ENCODE results near the gene S100Z.
"Not testable (repeated sequence)": the region's sequence is repeated elsewhere in the genome, so short reads cannot be mapped to it uniquely, and the experiment has no call there.

S100Z gene

DNA sequence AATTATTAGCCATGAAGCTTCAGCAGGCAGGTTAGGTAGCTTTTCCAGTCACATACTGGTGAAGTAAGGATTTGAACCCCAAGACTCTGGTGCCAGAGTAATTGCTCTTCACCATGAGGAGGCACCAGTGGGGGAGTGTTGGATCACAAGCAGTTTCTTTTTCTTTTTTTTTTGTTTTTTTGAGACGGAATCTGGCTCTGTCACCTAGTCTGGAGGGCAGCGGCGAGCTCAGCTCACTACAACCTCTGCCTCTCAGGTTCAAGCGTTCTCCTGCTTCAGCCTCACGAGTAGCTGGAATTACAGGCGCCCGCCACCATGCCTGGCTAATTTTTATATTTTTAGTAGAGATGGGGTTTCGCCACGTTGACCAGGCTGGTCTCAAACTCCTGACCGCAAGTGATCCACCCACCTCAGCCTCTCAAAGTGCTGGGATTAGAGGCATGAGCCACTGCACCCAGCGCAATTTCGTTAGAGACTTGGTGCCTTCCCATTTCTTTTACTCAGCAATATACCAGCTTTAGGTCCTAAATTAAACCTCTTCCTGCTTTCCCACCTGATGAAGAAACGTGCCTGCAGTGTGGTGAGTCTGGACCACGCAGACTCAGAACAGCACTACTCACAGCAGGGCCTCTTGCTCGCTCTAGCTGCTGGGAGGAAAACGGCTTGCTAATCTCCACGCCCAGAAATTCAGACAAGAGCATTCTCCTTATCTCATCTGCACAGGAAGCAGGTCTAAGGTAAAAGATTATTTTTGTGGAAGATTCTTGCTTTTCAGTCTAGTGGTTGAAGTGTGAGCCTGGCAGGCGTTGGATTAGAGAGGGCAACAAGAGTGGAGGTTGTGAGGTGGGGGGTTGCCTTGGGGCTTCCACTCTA is at the start of gene S100Z:
Gene S100Z, plus strand, starts transcription at position 596 of the 873 bp plus-strand sequence. CDS start 25,346 bp downstream, outside the sequence.
- DNase-seq, result peak; percentile 54

DNA sequence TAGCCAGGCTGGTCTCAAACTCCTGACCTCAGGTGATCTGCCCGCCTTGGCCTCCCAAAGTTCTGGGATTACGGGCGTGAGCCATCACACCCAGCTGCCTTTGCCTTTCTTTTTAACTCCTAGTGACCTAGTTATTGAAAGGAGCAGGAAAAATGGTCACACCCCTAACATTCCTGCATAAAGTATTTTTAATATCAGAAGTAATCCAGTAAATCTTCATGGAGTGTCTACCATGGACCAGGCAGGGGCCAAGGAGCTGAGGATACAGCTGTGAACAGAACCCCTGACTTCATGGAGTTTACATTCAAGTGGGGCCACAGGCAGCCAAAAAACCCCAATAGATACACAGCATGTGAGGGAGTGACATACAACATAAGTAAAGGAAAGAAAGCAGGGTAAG is 49.2 kb upstream of the S100Z start:
- DNase-seq, result no peak

DNA sequence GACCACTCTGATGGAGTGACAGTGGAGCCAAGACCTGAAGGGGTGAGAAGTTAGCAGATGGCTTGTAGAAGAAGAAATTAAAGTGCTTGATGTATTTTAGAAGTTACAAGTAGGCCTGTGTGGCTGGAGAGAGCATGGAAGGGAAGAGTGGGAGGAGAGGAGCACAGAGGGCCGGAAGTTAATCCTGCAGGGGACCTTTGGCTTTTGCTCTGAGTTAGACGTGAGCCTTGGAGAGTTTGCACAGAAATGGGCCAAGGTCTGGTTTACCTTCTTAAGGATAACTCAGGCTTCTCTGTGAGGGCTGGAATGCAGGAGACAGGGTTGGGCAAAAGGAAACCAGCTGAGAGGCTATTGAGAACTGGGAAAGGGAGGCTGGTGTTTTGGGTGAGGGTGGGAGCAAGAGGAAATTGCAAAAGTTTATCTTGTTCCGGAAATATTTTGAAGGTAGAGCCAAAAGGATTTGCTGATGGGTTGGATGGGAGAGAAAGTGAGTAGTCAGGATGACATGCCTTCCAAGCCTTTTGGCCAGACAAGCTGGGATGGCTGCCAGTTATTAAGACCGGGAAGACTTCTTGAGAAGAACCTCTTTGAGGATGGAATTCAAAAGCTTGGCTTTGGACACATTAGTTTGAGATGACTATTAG is 48.5 kb upstream of the S100Z start:
- peak; percentile 98 for DNase-seq

DNA sequence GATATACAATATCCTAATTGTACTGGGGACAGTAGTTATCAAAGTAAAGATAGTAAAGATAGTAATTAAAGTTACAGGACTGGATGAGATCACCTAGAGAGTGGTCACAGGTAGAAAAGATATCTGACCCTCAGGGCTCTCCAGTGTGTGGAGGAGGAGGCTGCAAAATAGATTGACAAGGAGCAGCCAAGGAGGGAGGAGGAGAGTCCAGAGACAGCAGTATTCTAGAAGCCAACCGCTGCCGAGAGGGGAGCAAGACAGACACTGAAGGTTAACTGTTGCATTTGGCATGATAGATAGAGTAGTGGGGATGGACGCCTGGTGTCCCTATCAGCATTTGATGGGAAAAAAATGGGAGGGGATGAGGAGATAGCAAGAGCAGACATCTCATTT is 48.0 kb upstream of the S100Z start:
- DNase-seq, result peak; percentile 79

DNA sequence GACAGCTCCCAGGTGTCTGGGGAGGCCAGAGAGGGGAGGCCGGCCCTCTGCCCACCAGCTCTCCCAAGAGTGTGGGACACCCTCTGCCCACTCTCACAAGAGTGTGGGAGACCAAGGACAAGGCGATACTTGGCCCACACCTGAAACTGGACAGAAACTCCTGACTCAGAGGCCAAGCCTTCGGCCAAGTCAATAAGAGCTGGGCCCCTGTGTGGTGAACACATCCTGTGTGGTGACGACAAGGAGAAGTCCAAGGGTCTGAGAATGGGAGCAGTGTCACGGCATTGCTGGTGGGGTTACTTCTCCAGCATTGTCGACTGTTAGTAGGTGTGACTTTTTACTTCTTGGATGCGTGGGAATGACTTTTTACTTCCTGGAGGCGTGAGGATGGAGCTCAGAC is 45.5 kb upstream of the S100Z start:
- DNase-seq, result no peak

DNA sequence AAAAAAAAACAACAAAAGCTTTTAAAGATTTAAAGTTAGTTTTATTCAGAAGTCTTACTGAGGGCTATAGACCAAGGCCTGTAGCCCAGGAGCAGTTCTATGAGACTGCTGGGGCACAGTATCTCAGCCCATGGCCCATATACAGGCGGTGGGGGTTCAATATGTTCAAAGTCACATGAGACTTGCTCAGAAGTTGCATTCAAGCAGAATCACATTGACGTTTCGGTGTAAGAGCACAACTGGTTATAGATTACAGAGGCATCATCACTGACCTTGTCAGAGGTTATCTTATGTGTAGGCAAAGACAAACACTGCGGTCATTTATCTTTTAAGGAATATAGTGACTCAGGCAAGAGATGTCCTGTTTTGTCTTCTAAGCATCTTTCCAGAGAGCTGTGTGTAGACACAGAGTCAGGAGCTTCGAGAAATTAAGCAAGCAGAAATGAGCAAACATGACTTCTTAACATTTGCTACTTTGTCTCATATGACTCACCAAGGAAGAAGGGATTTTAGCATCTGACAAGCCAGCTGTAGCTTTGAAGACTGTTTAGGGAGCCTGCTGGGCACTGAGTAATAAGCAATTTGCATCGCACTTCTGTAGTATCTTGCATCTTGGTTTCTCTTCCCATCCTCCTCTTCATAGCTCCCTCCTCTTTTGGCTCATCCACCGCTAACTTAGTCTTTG is 43.9 kb upstream of the S100Z start:
- DNase-seq, result peak; percentile 96

DNA sequence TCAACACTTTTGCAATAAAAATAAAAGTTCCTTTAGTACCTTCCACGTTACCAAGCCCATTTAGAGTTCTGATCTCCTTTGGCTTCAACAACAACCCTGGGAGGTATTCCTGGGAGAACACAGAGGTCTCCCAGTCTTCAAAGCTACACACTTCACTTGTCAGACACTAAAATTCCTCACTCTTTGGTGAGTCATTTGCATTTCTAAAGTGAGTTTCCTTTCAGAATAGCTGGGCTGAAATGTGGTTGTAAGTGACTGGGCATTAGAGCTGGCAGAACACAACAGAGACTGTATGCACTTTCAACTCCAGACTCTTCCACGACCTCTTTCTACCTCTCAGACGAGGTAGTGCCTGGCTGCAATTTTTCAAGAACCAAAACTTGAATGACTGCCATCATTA is 42.5 kb upstream of the S100Z start:
- DNase-seq, result peak; percentile 85

DNA sequence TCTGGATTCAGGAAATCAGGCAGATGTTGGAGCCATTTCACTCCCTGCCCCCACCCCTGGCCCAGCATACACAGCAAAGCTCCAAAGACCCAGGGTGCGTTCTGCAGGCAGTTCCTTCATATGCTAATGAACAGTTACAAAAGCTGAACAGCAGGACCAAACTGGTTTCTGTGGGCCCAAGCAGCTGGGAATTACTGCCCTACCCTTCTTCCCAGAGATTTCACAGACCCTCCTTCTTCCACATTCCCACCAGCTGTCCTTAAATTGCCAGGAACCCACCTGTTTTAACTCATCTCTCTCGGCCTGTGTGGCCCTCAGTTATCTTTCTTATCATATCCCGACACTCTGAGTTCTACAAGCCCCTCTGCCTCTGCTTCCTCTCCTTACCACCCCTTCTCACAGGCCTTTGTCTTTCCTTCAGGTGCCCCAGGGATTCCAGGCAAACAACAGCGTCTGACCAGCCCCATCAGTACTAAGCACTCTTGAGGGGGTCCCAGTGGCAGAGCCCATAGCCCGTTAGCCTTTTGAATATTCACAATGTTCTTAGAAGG is 41.6 kb upstream of the S100Z start:
- no peak for DNase-seq

DNA sequence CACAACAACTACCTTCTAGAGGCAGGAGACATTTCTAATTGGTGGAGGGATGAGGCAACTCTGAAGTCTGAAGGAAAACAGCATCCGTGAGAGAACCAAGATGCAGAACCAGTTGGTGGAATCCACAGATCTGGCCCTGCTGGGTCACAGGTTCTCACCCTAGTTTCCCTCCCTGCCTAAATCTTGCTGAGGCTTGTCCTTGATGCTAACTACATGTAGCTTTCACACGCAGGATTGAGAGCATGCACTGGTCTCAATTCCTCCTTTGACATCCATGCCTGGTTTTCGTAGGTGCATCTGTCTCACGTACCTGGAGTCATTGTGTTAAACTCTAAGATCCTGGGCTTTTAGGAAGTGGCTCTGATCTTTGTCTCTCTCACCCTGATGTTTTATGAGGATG is 40.7 kb upstream of the S100Z start:
- no peak for DNase-seq

DNA sequence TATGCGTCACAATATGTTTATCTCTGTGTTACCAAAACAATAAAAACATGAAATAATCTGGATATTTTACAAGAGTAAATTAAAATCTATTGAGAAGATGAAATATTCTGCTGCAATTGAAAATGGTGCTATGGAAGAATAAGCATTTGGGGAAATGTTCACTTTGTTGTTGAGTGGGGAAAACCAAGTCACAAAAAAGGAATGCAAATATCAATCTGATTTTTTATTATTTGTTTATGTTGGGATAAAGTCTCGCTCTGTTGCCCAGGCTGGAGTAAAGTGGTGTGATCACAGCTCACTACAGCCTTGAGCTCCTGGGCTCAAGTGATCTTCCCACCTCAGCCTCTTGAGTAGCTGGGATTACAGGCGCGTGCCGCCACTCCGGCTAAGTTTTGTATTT is 39.6 kb upstream of the S100Z start:
- no peak for DNase-seq

DNA sequence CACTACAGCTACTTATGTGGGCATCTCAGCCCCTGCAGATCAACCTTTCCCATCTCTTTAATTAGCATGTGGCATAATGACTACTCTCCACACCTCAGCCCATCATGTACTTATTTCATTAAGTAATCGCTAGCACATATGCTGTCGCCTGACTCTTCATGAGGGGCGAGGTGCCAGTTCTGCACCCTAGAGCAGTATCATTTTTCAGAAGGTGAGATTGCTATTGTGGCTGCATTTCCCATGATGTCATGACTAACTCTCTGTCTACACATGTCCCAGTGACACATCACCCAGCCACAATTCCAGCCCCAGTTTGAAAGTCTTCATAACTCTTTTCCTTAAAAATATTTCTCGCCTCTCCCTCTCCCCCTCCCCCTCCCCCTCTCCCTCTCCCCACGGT is 38.6 kb upstream of the S100Z start:
- no peak for DNase-seq

DNA sequence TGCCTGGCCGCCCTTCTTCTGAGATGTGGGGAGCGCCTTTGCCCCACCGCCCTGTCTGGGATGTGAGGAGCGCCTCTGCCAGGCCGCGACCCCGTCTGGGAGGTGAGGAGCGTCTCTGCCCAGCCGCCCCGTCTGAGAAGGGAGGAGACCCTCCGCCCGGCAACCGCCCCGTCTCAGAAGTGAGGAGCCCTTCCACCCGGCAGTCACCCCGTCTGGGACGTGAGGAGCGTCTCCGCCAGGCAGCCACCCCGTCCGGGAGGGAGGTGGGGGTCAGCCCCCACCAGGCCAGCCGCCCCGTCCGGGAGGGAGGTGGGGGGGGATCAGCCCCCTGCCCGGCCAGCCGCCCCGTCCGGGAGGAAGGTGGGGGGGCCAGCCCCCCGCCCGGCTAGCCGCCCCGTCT is 37.6 kb upstream of the S100Z start:
- not testable (repeated sequence) for DNase-seq

DNA sequence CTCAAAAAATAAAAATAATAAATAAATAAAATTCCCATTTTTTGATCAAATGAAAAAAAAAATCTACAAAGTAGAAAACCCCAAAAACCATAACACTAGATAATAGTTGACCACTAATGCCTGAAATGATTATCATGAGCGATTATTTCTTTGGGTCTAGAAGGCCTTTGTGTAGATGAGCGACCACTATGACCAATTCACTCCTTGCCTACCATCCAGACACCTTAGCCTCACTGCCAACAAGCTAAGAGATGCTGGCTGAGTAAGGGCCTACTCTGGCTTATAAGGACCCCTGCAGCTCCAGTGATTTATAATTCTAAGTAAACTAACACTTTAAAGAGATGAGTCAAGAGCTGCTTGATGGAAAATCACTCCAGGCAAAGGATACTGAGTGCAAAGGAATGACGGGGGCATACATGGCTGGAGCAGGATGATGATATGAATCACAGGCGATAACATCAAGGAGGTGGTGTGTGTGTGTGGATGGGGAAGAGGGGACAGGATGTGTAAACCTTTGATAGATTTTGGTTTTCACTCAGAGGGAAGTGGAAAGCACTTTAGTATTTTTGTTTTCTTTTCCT is 35.7 kb upstream of the S100Z start:
- DNase-seq, result peak; percentile 81

DNA sequence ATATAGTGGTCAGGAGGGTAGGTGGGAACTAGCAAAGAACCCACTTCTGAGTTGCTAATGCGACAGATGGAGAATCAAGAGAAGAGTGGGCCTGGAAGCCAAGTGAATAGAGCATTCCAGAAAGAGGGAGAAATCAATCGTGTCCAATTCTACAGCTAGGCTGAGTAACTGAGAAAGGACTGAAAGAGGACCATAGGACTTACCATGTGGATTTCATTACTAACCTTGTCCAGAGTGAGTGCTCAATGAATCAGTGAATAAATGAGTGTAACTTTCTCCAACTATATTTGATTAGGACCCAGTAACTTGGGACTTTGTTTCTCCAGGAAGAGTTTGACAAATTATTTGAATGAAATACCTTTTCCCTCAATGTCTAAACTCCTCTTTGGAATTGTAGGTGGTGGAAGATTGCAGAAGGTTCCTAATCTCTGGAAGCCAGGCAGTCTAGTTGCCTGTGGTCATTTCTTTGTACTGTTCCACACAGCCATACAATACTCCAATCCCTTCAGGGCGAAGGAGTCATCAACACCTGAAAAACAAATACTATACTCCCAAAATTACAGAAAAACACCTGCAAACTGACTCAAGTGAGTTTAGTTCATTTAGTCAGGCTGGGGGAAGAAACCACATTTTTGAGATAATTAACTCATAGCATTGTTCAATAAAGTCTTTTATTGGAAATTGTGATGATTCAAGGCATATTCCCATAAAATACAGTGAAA is 33.5 kb upstream of the S100Z start:
- DNase-seq, result no peak

DNA sequence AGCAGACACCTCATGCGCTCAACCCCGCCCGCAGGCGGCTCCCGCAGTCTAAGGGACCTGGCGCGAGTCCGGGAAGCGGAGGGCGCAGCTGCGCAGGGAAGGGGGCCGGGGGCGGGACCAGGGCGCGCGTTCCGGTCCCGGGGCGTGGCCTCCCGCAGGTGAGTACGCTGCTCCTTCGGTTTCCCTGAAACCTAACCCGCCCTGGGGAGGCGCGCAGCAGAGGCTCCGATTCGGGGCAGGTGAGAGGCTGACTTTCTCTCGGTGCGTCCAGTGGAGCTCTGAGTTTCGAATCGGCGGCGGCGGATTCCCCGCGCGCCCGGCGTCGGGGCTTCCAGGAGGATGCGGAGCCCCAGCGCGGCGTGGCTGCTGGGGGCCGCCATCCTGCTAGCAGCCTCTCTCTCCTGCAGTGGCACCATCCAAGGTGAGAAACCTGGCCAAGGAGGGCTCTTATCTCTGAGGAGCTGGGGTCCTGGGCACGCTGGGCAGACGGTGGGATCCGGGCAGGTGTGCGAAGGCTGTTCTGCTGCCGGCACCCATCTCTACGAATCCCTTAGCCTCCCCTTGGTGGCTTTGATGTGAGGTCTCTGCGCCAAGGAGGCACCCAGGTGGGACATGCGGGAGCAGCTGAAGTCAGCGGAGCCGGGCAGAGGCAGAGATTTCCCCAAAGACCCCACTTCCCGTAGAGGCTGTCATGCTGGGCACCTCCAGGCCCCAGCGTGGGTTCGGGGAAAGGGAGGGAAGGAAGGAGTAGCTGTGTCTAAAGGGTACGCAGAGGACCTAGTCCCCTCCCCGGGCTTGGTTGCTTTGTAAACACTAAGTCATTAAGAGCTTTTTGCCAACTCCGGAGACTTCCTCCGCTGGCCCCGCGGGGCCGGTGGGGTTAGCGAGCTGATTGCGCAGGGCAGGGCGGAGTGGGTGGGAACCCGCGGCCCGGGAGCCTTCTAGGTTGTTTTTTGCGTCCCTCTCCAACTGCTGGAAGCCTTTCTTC is 30.7 kb upstream of the S100Z start, which contains the start of gene F2RL1:
Gene F2RL1, plus strand, starts transcription at position 187 of the 988 bp plus-strand sequence. Its CDS starts 153 bp downstream, at position 340.
- peak; percentile 90 for DNase-seq

DNA sequence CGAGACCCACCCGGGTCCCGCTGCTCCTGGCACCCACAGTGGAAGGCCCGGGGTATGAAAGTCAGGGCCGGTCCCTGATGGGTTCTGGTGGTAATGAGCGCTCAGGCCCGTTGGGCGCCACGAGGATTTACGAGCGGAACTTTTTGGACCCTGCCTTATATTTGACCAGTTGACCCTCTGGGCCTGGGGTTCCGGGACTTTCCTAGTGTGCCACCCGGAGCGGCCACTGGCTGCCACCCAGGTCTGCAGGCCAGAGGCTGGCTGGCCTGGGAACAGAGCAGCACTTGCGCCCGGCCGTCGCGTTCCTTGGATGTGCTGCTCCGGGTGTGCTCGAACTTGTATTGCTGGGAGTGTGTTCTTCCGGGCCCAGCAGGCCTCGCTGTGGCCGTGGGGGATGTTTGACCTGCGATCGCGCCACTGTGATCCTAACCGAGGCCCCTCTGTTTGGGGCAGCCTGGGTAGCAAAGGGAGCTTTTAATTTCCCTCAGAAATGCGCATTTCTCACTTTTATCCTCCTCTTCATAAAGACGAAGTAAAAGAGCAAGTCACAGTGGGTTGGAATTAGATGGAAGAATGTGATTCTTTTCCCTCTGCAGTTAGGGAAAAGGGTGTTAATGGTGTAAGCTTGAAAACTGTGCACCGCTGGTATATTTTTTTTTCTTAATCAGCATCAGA is 29.8 kb upstream of the S100Z start:
- DNase-seq, result no peak

DNA sequence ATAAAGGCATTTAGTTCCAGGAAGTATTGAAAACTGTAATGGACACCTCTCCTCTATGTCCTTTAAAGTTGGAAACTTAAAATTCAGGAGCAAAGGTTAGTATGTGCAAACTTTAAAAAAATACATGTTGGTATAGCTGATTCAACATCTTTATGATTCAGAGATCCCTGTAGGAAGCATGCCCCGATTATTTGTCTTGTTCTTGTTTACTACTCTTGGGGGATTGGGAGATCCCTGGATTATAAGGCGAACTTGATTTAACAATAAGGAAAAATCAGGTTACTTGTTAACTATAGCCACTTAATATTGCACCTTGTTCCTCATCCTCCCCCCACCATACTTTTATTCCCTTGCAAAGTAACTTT is 29.3 kb upstream of the S100Z start:
- no peak for DNase-seq

DNA sequence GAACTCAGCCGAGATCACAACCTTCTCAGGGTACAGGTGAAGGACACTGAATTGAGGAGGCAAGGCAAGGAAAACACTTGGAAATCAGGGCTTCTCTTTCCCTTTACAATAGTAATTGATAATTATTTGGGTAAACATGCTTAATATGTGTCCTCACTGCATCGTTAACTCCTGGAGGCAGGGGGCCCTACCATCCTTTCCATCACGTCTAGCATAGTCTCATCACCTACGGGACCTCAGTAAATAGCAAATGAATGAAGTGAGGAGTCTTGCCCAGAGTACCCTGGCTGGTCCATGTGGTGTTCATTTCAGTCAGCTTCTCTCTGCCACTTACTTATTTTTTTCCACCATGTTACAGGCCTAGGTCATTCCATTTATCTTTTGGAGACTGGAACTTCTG is 28.7 kb upstream of the S100Z start:
- DNase-seq, result no peak

DNA sequence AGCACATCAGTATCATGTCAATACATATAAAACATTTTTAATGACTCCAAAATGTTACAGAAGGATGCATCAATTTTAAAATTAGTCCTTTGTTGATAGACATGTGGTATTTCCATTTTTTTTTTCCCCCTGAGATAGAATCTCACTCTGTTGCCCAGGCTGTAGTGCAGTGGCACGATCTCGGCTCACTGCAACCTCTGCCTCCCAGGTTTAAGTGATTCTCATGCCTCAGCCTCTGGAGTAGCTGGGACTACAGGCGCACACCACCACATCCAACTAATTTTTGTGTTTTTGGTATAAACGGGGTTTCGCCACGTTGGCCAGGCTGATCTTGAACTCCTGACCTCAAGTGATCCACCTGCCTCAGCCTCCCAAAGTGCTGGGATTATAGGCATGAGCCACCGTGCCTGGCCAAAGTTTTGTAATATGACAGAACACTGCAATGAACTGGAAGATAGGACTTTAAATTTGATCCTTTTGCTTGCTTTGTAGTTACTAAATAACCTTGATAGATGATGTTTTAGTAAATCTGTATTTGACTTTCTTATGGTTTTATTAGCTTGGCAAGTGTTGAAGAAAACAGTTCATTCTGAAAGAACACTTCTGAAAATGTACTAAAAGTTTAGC is 27.6 kb upstream of the S100Z start:
- DNase-seq, result not testable (repeated sequence)

DNA sequence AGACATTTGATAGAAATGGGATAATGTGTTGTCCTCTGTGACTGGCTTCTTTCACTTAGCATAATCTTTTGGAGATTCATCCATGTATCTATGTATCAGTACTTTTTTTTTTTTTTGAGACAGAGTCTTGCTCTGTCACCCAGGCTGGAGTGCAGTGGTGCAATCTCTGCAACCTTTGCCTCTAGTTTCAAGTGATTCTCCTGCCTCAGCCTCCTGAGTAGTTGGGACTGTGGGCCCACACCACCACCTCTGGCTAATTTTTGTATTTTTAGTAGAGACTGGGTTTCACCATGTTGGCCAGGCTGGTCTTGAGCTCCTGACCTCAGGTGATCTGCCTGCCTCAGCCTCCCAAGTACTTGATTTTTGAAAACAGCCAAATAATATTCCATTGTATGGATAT is 23.4 kb upstream of the S100Z start:
- DNase-seq, result not testable (repeated sequence)

Data from NCI-H226 (cell line).